Activated CD4-positive, CD25-positive, alpha-beta regulatory T cell treated with anti-CD3 and anti-CD28 coated beads, Interleukin-2, amount 50 U/mL, for 24 hours (primary cell): ENCODE results near the gene BICRAL.
"Not testable (repeated sequence)": the region's sequence is repeated elsewhere in the genome, so short reads cannot be mapped to it uniquely, and the experiment has no call there.

ENCODE experiments used
- ATAC-seq, 2 donors: fragments of 150-1000 bp; cut with Tn5 transposase; one replicate each; pipeline ENCODE4 v1.10.0; 2021; ENCODE audit warnings: mild to moderate bottlenecking in 1 of 2, moderate library complexity in 1 of 2

The BICRAL gene

DNA sequence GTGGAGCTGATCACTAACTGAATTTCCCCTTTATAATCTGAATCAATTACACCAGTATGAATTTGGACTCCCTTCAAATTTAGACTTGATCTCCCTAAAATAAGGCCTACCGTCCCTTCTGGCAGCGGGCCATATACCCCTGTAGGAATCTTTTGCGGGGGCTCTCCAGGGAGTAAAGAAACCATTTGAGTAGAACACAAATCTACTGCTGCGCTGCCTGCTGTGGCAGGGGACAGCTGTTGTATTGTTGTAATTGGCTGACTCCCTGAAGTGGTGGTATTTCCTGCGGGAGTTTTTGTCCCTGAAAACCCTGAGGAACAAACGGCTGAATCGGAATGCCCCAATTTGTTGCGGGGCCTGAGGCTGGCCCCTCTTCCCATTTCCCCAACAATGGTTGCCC lies 118.0 kb downstream of the BICRAL start:
- no peak for ATAC-seq

DNA sequence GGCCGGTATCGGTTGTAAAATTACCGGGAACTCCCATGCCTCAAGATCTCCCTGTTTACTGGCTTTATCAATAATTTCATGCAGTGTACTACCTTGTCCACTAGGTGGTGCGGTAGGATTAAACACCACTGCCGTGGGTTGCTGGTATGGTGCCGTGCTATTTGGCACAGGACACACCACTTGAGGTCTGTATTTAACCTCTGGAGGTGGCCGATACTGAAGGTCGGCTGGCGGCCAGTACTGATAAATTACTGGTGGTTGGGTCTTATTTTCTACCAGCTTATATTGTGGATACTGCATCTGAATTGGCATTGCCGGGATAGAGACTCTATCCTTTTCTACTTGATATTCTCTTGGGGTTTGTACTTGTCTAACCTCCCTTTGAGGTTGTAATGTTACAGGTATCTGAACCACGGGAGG lies 119.7 kb downstream of the BICRAL start:
- ATAC-seq, result peak; percentile 79 to 90

DNA sequence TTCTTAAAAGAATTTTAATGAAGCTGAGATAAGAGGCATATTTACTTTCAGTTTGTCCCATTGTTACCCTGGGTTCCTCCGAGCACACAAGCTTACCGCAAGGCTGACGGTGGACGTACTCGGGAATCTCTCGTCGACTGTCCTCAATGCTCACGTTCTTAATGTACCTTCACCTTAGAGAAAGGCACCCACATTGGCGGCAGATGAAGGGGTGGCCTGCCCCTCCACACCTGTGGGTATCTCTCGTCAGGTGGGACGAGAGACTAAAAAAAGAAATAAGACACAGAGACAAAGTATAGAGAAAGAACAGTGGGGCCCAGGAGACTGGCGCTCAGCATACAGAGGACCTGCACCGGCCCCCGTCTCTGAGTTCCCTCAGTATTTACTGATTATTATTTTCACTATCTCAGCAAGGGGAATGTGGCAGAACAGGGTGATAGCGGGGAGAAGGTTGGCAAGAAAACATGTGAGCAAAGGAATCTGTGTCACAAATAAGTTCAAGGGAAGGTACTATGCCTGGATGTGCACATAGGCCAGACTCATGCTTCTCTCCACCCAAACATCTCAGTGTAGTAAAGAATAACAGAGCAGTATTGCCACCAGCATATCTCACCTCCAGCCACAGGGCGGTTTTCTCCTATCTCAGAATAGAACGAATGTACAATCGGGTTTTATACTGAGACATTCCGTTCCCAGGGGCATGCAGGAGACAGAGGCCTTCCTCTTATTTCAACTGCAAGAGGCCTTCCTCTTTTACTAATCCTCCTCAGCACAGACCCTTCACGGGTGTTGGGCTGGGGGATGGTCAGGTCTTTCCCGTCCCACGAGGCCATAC lies 120.8 kb downstream of the BICRAL start:
- not testable (repeated sequence) for ATAC-seq

GRCh38 chr6:42904467-42904866 lies 122.6 kb downstream of the BICRAL start:
- no peak for ATAC-seq

DNA sequence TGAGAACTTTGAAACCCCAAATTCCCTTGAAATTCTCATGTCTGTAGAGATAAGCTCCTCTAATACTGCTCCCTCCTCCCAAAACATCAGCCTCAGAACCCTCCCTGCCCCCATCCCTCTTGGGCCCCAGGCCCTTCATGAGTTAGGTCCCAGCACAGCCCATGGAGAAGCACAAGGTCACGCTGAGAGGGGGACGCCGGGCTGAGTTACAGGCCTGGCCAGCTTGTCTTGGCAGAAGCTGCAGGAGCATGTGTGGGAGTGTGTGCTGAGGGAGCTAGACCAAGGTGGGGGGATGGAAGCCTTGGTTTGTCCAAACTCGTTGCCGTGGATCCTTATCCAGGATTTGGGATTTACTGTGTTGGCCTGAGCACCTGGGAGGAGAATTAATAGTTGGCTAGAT lies 125.5 kb downstream of the BICRAL start:
- no peak for ATAC-seq

GRCh38 chr6:42909835-42910234 lies 128.0 kb downstream of the BICRAL start:
- ATAC-seq, result no peak

DNA sequence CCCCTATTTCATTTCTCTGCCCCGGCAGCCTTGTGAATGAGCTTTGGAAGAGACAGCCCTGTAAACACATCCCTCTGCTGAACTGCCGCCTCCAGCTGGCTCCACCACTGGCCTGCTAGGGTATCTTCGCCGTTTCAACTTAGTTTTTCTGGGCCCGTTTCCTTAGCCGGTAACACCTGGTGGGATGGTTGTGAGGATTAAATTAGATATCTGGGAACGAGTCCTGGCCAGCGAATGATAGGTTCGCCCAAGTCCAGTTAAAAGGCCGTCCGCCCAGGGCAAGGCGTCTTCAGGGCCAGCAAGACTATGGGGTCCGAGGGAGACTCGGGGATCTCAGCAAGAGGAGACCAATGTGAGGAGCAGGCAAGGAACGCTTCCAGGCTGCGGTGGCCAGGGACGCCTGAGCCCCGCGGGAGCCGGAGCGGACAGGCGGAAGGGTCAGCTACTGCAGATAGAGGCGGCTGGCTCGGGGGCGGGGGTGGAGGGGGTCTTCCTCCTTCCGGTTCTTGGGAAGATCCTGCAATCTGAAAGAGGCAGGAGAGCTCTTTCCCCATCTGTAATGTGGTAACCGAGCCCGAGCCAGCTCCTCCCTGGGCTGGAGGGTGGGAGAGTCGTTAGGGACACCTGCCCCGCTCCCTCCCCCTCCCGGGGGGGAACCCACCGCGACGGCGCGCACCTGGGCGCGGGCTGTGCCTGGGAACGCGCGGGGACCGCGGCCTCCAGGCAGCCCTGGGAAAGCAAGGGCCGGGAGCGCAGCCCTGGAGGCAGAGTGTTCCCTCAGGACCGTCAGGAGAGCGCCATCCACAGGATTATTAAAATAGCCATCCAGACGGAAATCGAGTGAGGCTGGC lies 129.5 kb downstream of the BICRAL start:
- no peak for ATAC-seq

DNA sequence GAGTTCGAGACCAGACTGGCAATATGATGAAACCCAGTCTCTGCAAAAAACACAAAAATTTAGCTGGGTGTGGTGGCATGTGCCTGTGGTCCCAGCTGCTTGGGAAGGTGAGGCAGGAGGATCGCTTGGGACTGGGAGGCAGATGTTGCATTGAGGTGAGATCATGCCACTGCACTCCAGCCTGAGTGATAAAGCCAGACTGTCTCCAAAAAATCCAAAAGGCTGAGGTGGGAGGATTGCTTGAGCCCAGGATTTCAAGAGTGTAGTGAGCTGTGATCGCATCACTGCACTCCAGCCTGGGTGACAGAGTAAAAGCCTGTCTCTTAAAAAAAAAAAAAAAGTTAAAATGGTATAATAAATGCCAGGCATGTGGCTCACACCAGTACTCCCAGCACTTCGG lies 132.7 kb downstream of the BICRAL start:
- no peak for ATAC-seq

DNA sequence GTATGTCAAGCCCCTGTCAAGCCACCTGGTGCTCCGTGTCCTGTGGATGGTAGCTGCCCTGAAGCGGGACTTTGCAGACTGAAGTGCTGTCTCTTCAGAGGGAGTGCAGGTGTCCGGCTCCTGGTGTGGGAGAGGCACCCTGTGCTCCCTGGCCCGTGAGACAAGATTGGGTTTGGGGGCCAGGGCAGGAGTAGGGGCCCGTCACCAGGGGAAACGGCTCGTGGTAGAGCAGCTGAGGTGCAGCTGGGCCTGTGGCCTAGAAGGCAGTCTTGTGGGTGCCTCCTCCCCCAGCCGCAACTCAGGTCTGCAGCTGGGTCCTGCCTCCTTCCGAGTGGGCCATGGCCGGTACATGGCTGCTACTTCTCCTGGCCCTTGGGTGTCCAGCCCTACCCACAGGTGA lies 133.9 kb downstream of the BICRAL start, which contains the start of gene PTCRA:
PTCRA (plus strand) TSS at position 322 of the 400 bp plus-strand sequence; CDS start at position 339, 17 bp downstream.
- ATAC-seq, result no peak

DNA sequence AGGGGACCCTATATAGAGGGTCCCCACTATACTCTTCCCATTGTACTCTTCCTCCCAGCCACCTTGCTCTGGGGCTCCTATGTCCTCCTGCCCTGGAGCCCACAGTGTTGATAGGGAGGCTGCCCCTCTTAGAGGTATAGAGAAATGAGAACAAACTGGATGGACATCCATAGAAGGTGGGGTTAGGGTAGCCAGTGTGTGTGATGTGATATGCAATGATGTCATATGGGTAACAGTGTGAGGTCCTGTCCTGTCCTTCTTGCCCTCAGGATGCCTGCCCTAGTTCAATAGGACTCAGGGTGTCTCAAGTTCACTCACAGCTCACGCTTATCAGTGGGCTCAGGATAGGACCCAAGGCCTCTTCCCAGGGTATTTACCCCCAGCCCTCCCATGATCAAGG lies 134.4 kb downstream of the BICRAL start:
- no peak for ATAC-seq
